GM10266 (cell line): ENCODE data around the gene EMP2.

Experiments used
- DNase-seq: peaks from one replicate; pipeline ENCODE4 v3.0.0; 2012; ENCODE audit errors: extremely low spot score
- TF ChIP-seq, protein P1 (sequence below): IDR thresholded peaks from 2 replicates; pipeline ENCODE4 v1.5.1; 2012; ENCODE audit warnings: mild to moderate bottlenecking, low read depth; ENCODE audit not compliant: control insufficient read depth, insufficient read depth; ENCODE audit errors: missing control alignments

Gene EMP2

DNA sequence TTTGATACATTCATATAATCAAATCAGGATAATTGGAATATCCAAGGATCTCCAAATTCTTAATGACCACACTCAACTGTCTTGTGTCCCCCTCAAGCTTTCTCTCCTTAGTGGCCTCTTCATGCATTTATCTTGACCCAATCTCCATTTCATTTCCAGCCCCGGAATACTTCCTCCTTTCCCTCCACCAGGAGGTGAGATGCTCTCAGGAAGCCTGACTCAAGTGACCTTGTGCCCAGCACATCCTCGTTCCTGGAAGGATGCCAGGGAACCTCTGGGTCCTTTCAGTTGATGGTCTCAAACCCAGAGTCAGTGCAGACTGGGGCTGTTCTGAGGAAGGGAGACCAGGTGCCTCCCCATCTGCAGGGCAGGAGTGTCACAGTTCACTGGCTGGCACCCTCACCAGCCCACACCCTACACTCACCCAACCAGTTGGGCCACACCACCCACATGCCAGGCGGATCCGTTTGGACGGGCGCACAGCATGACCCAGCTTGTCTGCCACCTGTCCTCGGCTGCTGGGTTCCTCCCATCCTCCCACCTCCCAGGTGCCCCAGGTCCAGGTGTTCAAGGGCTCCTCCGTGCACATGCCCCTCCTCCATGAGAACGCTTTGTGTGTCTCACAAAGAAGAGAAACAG is 14.0 kb upstream of the EMP2 start:
- TF ChIP-seq, protein P1, sequence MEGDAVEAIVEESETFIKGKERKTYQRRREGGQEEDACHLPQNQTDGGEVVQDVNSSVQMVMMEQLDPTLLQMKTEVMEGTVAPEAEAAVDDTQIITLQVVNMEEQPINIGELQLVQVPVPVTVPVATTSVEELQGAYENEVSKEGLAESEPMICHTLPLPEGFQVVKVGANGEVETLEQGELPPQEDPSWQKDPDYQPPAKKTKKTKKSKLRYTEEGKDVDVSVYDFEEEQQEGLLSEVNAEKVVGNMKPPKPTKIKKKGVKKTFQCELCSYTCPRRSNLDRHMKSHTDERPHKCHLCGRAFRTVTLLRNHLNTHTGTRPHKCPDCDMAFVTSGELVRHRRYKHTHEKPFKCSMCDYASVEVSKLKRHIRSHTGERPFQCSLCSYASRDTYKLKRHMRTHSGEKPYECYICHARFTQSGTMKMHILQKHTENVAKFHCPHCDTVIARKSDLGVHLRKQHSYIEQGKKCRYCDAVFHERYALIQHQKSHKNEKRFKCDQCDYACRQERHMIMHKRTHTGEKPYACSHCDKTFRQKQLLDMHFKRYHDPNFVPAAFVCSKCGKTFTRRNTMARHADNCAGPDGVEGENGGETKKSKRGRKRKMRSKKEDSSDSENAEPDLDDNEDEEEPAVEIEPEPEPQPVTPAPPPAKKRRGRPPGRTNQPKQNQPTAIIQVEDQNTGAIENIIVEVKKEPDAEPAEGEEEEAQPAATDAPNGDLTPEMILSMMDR, result no peak
- no peak for DNase-seq

DNA sequence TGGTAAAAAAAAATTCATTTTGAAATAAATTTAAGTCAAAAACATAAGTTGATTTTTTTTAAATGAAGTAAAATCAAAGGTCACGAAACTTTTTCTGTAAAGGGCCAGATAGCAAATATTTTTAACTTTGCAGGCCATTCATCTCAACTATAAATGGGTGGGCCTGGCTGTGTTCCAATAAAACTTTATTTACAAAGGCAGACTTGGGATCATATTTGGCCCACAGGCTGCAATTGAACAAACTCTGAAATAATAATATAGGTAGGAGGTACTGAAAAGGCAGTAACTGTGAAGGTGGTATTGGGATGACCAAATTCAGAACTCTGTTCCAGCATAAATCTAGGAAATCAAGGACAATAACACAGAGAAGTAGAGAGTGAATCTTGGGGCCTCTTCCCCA is 12.2 kb upstream of the EMP2 start:
- DNase-seq, result no peak

GRCh38 chr16:10590342-10590741 is 9.9 kb upstream of the EMP2 start:
- no peak for DNase-seq
- TF ChIP-seq, protein P1, result no peak

More for the DNA sequence above, 12.2 kb upstream of the EMP2 start:
- TF ChIP-seq, protein P1, result no peak

DNA sequence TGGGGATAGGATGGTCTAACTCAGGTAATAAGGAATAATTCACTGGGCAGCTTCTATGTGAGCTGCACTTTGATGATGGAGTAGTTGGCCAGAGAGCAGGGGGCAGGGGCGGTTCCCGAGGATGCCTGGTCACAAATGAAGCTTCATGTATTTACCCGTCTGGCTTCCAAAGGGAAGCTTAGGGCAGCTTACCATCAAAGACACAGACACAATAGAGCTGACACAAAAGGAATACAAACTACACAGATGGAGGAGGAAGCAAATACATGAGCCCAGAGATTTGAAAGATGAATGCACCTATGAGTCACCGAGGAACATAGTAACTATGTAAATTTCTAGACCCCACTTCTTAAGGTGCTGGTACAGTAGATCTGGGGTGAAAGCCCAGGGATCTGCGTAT is 8.7 kb upstream of the EMP2 start:
- TF ChIP-seq, protein P1, result no peak
- no peak for DNase-seq

GRCh38 chr16:10587622-10588021 is 7.2 kb upstream of the EMP2 start:
- TF ChIP-seq, protein P1, result no peak
- no peak for DNase-seq

DNA sequence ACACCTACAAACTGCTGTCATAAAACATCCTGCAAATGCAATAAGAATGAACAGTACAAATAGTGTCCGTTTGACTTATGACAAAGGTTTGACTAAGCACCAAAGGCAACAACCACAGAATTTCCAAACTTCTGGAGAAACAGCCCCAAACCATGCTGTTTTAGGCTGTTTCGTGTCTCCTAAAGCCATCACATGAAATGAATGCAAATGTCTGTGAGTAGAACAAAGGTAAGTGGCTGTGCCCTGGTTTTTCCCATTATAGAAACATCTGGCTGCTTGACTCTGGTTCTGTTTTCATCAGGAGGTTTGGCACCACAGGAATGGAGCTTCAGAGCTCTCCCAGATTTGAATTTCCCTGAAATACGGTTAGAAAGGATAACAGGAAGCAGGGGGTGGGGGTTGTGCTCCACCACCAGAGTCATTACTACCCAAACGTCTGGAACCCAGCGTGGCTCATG is 4.6 kb upstream of the EMP2 start:
- DNase-seq, result no peak
- TF ChIP-seq, protein P1, result no peak

DNA sequence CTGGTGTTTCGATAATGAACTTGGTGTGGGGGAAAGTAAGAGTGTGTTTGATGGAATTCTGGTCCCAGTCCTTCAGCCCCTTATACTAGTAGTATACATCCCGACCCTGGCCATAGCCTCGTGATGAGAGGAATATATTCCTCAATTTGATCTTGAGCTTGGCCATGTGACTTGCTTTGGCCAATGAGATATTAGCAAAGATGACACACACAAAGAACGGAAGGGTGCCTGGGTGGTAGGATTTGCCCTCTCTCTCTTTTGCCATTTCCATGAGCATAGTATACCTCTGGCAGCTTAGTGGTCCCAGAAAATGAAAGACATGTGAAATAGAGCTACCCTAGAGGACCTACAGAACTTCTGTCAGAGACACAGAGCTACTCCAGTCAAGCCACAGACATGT is 2.9 kb upstream of the EMP2 start:
- DNase-seq, result no peak
- TF ChIP-seq, protein P1, result no peak
